22Rv1 (cell line): ENCODE data around the gene RABGGTA.

Source experiments
- H3K27ac ChIP-seq: fragments of 450-650 bp; 2 replicates; pipeline ENCODE4 v1.5.1; 2017
- ZFX ChIP-seq: fragments of 450-650 bp; IDR thresholded peaks from 2 replicates; pipeline ENCODE4 v1.6.1; 2017; ENCODE audit warnings: antibody characterized with exemption, borderline replicate concordance
- TF ChIP-seq, protein P1 (sequence below): fragments of 450-650 bp; IDR thresholded peaks from 2 replicates; pipeline ENCODE4 v1.5.1; 2017; ENCODE audit warnings: mild to moderate bottlenecking

The RABGGTA gene

DNA sequence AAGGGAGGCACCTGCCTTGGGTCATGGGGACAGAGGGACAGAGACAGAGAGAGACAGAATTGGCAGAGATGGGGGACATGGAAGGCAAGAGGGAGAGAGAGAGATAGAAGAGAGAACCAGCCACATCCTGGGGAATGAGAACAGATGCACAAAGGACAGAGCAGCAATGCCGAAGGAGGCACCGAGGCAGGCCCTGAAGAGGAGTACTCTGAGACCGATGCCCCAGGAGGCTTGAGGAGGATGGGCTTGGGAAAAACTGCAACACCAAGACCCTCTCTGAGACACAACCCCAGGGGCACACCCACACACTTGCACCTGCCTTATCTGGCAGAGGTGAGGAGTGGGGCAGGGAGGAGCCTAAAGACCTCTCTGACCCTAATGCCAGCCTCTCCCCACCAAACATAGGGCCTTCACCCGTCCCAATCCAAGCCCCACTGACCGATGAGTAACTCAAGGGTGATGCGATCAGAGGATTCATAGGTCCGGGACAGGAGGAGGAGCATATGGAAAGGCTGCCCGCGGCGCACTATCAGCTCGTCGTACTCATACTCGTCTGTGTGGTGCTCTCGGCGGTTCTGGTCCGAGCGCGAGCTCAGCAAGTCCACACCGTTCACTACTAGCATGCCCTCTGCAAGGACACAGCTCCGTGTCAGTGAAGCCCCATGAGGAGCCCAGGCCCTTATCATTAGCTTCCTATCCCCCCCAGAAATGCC is 10.0 kb downstream of the RABGGTA start:
- TF ChIP-seq, protein P1, sequence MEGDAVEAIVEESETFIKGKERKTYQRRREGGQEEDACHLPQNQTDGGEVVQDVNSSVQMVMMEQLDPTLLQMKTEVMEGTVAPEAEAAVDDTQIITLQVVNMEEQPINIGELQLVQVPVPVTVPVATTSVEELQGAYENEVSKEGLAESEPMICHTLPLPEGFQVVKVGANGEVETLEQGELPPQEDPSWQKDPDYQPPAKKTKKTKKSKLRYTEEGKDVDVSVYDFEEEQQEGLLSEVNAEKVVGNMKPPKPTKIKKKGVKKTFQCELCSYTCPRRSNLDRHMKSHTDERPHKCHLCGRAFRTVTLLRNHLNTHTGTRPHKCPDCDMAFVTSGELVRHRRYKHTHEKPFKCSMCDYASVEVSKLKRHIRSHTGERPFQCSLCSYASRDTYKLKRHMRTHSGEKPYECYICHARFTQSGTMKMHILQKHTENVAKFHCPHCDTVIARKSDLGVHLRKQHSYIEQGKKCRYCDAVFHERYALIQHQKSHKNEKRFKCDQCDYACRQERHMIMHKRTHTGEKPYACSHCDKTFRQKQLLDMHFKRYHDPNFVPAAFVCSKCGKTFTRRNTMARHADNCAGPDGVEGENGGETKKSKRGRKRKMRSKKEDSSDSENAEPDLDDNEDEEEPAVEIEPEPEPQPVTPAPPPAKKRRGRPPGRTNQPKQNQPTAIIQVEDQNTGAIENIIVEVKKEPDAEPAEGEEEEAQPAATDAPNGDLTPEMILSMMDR, result no peak
- no peak for TF ChIP-seq ZFX
- H3K27ac ChIP-seq, result no peak overlapping the region

DNA sequence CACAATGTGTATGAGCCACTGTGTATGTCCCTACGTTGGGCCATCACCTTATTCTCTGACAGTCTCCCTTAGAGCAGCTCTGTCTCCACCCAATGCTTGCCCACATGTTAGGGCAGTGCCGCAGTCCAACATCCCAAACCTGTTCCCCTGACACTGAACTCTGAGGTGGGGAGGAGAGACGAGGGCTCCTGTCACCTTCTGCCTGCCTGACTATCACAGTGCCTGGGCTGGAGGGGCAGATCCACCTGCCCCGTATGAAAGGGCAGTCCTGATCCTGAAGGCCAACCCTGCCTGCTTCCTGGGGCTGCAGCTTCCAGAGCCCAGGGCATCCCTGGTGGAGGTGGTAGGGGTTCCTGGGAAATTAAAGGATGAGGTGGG is 10.6 kb downstream of the RABGGTA start:
- TF ChIP-seq, protein P1, result no peak
- TF ChIP-seq ZFX, result no peak
- H3K27ac ChIP-seq, result no peak overlapping the region

DNA sequence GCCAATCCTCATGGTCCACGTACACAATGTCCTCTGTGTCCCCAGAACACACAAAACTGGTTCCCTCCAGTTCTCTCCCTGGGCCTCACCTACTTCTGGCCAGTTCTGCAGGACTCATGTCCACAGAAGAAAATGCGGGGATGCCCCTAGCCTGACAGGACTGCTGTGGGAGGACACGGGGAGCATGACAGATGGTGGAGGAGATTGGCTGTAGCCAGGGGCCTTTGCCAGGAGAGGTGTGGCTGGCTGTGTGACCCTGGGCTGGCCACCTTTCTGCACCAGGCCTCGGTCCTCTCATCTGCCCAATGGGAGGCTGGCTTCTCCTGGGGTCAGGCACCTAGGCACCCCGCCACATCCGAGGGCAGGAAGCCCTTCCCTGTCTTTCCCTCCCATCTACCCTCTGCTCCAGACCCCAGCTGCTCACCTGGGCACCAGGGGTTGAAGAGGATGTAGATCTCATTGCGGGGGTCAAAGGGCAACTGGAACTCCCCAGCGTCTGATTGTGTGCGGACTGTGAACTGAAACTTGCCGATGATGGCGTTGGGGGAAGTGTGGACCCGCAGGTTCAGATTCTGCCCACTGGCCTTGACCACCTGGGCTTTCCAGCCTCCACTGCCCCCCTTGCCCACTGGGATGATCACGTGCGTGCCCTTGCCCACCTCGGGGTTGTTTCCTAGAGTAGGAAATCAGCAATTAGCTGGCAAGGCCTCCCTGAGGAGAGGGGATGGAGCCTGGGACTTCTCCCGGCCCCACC is 11.2 kb downstream of the RABGGTA start:
- H3K27ac ChIP-seq, result no peak overlapping the region
- TF ChIP-seq, protein P1, result no peak
- TF ChIP-seq ZFX, result no peak

DNA sequence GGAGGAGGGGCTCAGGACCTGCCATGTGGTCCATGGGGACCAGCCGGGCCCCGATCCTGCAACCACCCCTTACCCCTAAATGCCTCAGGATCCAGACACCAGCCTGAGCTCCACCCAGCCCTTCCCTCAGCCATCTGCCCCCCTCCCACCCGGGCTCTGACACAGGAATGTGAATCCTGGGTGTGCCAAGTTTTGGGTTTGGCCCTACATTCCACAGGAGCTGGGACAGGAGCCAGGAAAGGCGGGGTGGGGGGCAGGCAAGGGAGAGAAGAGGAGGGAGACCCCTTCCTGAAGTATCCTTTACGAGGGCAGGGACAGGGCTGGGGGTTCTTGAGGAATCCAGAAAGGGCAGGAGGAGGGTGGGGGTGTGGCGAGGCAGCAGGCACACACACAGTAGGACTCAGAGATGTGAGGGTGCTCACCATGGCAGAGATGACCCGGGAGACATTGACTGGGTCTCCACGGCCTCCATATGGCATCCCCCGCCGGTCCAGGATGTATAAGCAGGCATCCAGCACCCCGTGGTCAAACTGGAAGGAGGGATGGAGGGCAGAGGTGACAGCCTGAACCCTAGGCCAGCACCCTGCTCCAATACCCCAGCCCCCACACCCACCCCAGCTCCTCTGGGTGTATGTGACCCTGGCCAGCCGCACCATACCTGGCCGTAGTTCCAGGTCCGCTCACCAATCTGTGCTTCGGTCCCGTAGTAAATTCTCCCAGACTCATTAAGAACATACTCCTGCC is 11.9 kb downstream of the RABGGTA start:
- TF ChIP-seq ZFX, result no peak
- TF ChIP-seq, protein P1, result no peak
- H3K27ac ChIP-seq, result no peak overlapping the region

DNA sequence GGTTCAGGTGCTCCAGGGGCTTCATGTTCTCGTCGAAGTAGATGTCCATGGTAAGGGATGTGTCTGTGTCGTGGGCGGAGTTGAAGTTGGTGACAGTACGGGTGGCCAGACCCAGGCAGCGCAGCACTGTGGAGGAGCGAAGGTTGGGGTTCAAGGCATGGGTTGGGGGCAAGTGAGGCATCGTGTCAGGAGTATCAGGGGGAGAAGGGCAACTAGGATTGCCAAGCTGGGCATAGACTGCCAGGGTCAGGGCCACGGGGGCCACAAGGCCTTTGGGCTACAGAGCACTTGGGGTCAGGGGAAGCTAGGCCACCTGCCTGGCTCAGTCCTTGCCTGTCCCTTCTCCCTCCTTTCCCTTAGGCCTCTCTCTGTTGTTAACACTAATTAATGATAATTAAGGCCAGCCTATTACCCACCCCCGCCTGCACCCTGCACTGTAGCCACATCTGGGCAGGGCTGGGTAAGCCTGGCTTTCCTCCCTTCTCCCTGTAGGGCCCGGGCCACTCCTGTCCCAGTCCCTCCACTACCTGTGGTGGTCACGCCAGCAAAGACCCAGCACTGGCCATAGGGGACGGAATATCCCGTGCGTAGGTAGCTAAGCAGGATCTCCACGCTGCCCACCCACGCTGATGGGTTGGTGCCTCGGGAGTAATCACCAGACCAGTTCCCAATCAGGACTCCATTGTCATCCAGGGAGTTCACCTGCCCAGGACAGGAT is 12.7 kb downstream of the RABGGTA start:
- TF ChIP-seq, protein P1, result no peak
- TF ChIP-seq ZFX, result no peak
- H3K27ac ChIP-seq, result no peak overlapping the region

DNA sequence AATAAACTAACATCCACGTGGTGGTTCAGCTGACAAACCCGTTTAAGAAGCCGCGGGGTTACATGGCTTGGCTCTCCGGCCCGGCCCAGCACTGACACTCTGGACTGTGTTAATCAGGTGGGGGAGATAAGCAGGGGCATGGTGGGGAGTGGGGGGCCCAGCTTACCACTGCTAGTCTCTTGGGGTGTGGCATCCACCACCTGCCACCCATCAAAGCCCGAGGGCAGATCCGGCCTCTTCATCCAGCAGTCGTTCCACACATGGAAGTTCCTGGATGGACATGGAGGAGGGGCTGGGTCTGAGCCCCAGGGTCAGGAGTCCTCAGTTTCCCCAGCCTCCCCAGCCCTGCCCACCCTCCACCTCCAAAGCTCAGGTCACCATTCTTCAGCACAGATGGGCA is 13.3 kb downstream of the RABGGTA start:
- TF ChIP-seq ZFX, result no peak
- TF ChIP-seq, protein P1, result no peak
- no peak overlapping the region for H3K27ac ChIP-seq
